SHP77 (cell line): ENCODE measurements around the gene MPV17.
A peak's percentile ranks its signal among the peaks of the same experiment; 100 is the strongest.
"Not testable (repeated sequence)": the region's sequence is repeated elsewhere in the genome, so short reads cannot be mapped to it uniquely, and the experiment has no call there.

Source experiments
- DNase-seq, 2 experiments: peaks; one replicate each; lab custom pipeline; 2025; lab: John Stamatoyannopoulos, UW

Gene MPV17

DNA sequence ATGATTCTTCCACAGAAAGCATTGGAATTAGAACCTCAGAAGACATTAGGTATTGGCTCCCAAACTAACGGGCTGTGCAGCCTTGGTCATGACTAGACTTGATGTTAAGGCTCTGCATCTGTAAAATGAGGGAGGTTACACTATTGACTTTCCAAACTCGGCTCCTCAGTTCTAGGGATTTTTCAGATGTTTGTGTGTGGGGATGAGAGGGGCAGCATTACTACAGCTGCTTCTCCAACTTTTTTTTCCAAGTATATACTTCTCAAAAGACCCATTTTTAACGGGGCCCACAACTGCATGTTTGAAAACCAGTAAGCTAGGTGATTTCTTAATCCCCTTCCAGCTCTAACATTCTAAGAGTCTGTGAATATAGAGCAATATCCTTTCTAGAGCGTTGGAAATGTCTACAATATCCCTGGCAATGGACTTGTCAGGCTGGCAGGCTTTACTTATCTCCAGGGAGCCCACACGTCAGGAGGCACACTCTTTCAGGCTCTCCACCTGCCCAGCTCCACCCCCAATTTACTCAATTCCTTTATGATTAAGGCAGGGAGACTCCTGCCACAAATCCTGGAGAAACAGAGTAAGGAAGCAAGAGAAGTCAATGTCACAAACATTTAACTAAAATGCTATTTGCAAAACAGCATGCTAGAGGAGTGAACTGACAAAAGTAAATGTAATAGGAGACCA lies 844 bp upstream of the MPV17 start:
- DNase-seq, result no peak

DNA sequence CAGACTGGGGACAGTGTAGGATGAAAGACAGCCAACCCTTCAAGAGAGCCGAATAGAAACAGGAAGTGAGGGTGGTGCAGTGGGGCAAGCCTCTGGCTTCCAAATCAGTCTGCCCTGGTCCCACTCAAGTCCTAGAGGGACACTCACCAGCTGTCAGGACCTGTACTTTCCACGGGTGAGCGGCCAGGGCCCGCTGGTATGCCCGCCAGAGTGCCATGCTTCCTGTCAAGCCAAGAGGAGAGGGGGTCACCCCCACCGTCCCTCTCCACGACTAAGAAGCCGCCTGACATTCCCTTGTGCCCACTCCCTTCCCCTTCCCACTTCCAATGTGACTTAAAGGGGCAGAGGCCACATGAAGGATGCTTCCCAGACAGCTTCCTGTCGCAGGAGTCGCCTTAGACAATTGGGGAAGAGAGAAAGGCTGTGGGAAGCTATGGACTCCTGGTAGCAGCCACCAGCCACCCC lies 564 bp downstream of the MPV17 start:
- no peak for DNase-seq

GRCh38 chr2:27320958-27321543 lies 1.8 kb downstream of the MPV17 start:
- DNase-seq, result peak; percentile 83 to 88

DNA sequence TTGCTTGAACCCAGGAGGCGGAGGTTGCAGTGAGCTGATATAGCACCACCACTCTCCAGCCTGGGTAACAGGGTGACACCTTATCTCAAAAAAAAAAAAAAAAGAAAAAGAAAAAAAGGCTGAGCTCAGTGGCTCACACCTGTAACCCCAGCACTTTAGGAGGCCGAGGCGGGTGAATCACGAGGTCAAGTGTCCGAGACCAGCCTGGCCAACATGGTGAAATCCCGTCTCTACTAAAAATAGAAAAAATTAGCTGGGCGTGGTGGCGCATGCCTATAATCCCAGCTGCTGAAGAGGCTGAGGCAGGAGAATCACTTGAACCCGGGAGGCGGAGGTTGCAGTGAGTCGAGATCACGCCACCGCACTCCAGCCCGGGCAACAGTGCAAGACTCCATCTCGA lies 3.1 kb downstream of the MPV17 start:
- not testable (repeated sequence) for DNase-seq

DNA sequence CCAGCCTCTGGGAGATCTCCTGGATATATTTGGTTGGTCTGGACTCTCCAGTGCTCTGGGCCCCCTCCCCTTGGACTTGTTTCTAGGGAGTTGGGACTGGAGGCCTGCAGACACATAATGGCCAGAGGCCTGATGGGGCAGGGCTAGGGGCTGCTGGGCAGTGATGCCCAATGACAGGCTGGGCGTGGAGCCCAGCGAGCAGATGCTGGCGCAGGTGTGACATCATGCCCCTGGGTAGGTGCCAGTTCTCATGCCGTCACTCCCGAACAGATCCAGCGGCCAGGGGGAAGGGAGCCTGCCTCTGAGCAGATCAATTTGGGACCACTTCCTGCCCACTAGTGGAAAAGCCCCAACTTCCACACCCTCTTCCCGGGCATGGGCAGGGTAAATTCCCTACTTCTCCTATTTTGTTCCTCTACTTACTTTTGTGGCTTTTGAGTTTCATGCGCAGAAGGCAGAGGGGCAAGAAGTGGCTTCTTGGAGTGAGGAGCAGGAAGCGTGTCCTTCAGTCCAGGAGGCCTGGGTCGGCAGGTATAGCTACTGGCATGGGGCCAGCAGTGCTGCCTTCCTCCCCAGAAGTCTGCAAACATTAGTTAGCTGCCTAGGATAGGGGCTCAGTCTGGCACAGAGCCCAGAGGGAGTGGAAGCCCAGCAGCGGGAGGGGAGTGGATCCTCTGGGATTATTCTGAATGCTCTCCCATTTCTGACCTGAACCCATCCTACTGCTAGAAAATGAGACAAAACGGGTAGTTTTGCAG lies 6.1 kb downstream of the MPV17 start:
- DNase-seq, result peak; percentile 76 to 86

- DNase-seq, result no peak
Observed at GRCh38 chr2:27315122-27315521, 7.8 kb downstream of the MPV17 start.

DNA sequence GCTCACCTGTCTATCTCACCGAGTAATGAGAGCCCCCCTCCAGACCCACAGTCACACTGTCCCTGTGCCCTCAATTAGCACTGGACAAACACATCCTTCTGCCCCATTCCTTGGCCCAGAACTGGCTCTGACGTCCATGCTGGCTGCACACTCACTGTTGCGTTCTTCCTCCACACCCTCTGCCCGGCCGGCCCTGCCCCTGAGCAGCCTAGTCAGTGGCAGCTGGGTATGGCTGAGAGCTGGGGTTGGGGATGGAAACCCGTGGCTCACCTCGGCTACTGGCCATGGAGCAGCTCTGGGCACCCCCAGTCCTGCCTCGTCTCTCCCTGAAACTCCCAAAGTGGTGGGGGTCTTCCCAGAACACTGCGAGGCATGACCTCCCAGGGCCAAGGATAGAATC lies 8.2 kb downstream of the MPV17 start:
- DNase-seq, result no peak

DNA sequence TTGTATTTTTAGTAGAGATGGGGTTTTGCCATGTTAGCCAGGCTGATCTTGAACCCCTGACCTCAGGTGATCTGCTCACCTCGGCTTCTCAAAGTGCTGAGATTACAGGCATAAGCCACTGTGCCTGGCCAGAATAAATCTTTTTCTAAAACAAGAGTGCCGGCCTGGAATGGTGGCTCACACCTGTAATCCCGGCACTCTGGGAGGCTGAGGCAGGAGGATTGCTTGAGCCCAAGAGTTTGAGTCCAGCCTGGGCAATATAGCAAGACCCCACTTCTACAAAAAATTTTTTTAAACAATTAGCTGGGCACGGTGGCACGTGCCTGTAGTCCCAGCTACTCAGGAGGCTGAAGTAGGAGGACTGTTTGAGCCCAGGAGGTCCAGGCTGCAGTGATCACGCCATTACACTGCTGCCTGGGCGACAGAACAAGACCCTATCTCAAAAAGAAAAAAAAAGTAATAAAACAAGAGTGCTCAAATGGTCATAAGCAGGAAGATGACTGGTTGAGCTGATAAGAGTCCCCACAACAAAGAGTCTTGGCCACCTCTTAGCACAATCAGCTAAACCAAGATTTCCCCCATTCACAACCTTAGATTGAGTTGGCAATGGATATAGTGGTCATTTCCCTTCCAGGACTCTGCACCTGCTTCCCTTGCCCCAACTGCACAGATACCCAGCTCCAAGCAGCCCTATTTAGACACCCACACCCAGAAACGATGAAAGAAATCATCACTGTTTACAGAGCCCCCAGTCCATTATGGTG lies 8.8 kb downstream of the MPV17 start:
- no peak for DNase-seq

- DNase-seq, result no peak
Observed at GRCh38 chr2:27312152-27312551, 10.7 kb downstream of the MPV17 start.

GRCh38 chr2:27309651-27310050 lies 13.2 kb downstream of the MPV17 start:
- no peak for DNase-seq

GRCh38 chr2:27308359-27308881 lies 14.5 kb downstream of the MPV17 start, which contains the start of gene UCN:
Gene UCN (minus strand): TSS chr2:27308445. CDS start chr2:27307895, 550 bp downstream.
- no peak for DNase-seq

GRCh38 chr2:27307545-27308358 lies 15.1 kb downstream of the MPV17 start:
- no peak for DNase-seq

GRCh38 chr2:27307287-27307544 lies 15.7 kb downstream of the MPV17 start:
- no peak for DNase-seq

GRCh38 chr2:27306573-27307286 lies 16.2 kb downstream of the MPV17 start:
- DNase-seq, result no peak

- no peak for DNase-seq
Observed at GRCh38 chr2:27306136-27306535, 16.8 kb downstream of the MPV17 start.

DNA sequence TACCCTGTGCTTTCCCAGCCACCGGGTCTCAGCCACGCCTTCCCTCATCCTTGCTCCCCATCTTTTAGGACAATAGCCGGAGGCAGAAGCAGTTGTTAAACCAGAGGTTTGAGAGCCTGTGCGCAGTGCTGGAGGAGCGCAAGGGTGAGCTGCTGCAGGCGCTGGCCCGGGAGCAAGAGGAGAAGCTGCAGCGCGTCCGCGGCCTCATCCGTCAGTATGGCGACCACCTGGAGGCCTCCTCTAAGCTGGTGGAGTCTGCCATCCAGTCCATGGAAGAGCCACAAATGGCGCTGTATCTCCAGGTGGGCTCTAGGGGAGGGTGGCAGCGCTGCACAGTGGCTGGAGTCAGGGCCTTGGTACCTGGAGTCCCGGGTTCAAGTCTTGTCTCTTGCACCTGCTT lies 17.4 kb downstream of the MPV17 start:
- no peak for DNase-seq

DNA sequence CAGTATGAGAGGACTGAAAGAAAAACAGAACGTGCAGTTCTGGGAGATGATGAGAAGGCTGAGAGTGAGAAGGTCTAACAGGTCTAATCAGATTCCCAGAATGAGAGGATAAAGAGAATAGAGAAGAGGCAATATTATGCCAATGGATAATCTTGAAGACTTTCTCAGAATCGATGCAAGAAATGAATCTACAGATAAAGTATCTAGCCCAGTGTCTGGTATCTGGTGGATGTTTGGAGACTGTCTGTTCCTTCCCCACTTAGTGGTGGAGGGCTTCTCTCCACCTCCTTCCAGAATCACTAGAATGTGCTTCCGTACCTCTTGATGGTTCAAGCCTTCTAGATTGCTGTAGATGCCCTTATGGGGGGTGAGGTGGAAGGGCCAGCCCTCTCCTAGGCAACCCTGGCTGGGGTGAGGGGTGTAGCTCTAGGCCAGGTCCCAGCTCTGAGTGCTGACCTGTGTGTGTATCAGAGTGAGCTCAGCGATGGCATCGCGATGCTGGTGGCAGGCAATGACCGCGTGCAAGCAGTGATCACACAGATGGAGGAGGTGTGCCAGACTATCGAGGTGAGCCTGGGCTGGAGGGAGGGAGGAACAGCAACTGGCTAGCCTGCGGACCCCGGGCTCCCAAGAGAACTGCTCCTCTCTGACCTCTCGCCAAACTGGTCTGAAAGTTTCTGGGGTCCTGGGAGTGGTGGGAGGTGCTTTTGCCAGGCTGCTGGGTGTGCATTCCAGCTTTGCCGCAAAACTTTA lies 18.2 kb downstream of the MPV17 start:
- no peak for DNase-seq

GRCh38 chr2:27303093-27304025 lies 19.5 kb downstream of the MPV17 start:
- DNase-seq, result peak; percentile 76

- not testable (repeated sequence) for DNase-seq
Observed at GRCh38 chr2:27300606-27301005, 22.3 kb downstream of the MPV17 start.
